Gastrocnemius medialis (tissue), 4 donors: ENCODE data around the gene CUTC.

Experiments
- POLR2A ChIP-seq, 2 donors: fragments of 450-650 bp; IDR thresholded peaks; one replicate each; pipeline ENCODE4 v1.6.1; 2017; ENCODE audit warnings: antibody characterized with exemption in 2 of 2, mild to moderate bottlenecking in 2 of 2, moderate library complexity in 2 of 2
- TF ChIP-seq, protein P1 (sequence below), 5 experiments: fragments of 450-650 bp in 3 of 5; fragments of 200-600 bp in 2 of 5; sonication (generic) in 2 of 5; IDR thresholded peaks in 4 of 5; conservative IDR thresholded peaks in 1 of 5; 1 replicate in 4 of 5; 2 replicates in 1 of 5; pipeline ENCODE4 v1.5.1; 2016 to 2019; ENCODE audit warnings: antibody characterized with exemption in 5 of 5, mild to moderate bottlenecking in 3 of 5, moderate library complexity in 3 of 5

DNA sequence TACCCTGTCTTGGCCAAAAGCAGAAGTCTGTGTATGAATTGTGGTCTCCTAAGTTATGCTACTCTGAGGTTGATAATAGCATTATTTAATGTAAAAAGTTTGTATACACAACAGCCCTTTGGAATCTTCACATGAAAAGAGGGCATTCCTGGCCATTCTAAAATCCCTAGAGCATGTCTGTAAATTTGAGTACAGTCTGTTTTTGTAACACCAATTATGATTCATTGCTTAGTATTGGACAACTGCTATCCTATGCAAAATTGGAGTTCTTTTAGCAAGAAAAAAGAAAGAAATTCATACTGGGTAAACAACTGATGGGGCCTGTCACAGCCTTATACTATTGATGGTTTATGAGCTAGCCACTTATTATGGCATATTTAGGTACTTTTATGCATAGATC lies 10.2 kb downstream of the CUTC start:
- TF ChIP-seq POLR2A (IDR thresholded peaks at IDR 0.05): no peak
- TF ChIP-seq, protein P1, sequence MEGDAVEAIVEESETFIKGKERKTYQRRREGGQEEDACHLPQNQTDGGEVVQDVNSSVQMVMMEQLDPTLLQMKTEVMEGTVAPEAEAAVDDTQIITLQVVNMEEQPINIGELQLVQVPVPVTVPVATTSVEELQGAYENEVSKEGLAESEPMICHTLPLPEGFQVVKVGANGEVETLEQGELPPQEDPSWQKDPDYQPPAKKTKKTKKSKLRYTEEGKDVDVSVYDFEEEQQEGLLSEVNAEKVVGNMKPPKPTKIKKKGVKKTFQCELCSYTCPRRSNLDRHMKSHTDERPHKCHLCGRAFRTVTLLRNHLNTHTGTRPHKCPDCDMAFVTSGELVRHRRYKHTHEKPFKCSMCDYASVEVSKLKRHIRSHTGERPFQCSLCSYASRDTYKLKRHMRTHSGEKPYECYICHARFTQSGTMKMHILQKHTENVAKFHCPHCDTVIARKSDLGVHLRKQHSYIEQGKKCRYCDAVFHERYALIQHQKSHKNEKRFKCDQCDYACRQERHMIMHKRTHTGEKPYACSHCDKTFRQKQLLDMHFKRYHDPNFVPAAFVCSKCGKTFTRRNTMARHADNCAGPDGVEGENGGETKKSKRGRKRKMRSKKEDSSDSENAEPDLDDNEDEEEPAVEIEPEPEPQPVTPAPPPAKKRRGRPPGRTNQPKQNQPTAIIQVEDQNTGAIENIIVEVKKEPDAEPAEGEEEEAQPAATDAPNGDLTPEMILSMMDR (IDR thresholded peaks at IDR 0.05 in 4 of 5, conservative IDR thresholded peaks at IDR 0.05 in 1 of 5): no peak
